Neural progenitor cell (in vitro differentiated cells): ENCODE measurements around the gene RPTOR. TPM values are rescaled to one million over a fixed set of nuclear protein-coding genes. Genes with fewer than 3 reads are reported as not detected.

Experiments used
- DNase-seq: peaks from one replicate; pipeline ENCODE4 v3.0.0-alpha.2; 2016; ENCODE audit warnings: low spot score
- H2AFZ ChIP-seq: fragments of 200-600 bp; sonication (generic); replicated peaks from 2 replicates; pipeline ENCODE4 v1.6.1; 2016; ENCODE audit warnings: antibody characterized with exemption
- H3F3A ChIP-seq: fragments of 200-600 bp; sonication (generic); 2 replicates; pipeline ENCODE4 v1.6.1; 2016; ENCODE audit warnings: antibody characterized with exemption, low read depth
- H3K27ac ChIP-seq: fragments of 200-600 bp; sonication (generic); 2 replicates; pipeline ENCODE4 v1.5.1; 2016; ENCODE audit warnings: mild to moderate bottlenecking
- H3K27me3 ChIP-seq: fragments of 200-600 bp; sonication (generic); 2 replicates; pipeline ENCODE4 v1.6.1; 2016; ENCODE audit warnings: mild to moderate bottlenecking, moderate library complexity
- H3K36me3 ChIP-seq: fragments of 200-600 bp; sonication (generic); 2 replicates; pipeline ENCODE4 v1.5.1; 2016
- H3K4me1 ChIP-seq: fragments of 200-600 bp; sonication (generic); 2 replicates; pipeline ENCODE4 v1.6.1; 2016; ENCODE audit warnings: mixed run types
- H3K4me2 ChIP-seq: fragments of 200-600 bp; sonication (generic); 2 replicates; pipeline ENCODE4 v1.6.1; 2016
- H3K4me3 ChIP-seq: fragments of 200-600 bp; sonication (generic); 2 replicates; pipeline ENCODE4 v1.5.1; 2016
- H3K79me2 ChIP-seq: fragments of 200-600 bp; sonication (generic); 2 replicates; pipeline ENCODE4 v1.6.1; 2016; ENCODE audit warnings: low read depth
- H3K9ac ChIP-seq: fragments of 200-600 bp; sonication (generic); 2 replicates; pipeline ENCODE4 v1.6.1; 2016
- H3K9me3 ChIP-seq: fragments of 200-600 bp; sonication (generic); 2 replicates; pipeline ENCODE4 v1.5.1; 2016; ENCODE audit warnings: low read depth
- H4K20me1 ChIP-seq: fragments of 200-600 bp; sonication (generic); 2 replicates; pipeline ENCODE4 v1.6.1; 2016; ENCODE audit warnings: low read depth
- H3K27ac Mint-ChIP-seq: 3 replicates; pipeline ENCODE4 v1.8.0; 2021; ENCODE audit warnings: mixed read lengths
- H3K27me3 Mint-ChIP-seq: 2 replicates; pipeline ENCODE4 v1.8.0; 2022; ENCODE audit warnings: low read depth, mild to moderate bottlenecking, inconsistent platforms, moderate library complexity, mixed read lengths; ENCODE audit not compliant: insufficient read depth
- H3K36me3 Mint-ChIP-seq: 3 replicates; pipeline ENCODE4 v1.8.0; 2021; ENCODE audit warnings: mixed read lengths
- H3K4me1 Mint-ChIP-seq: 3 replicates; pipeline ENCODE4 v1.8.0; 2021; ENCODE audit warnings: mixed read lengths
- H3K4me3 Mint-ChIP-seq: 3 replicates; pipeline ENCODE4 v1.8.0; 2021; ENCODE audit warnings: mild to moderate bottlenecking, moderate library complexity, mixed read lengths
- H3K9me3 Mint-ChIP-seq: 3 replicates; pipeline ENCODE4 v1.8.0; 2020; ENCODE audit warnings: mixed read lengths
- CTCF ChIP-seq: fragments of 200-600 bp; sonication (generic); IDR thresholded peaks from 2 replicates; pipeline ENCODE4 v1.5.1; 2017; ENCODE audit warnings: antibody characterized with exemption, mild to moderate bottlenecking
- EZH2 ChIP-seq: fragments of 200-600 bp; sonication (generic); IDR thresholded peaks from 2 replicates; pipeline ENCODE4 v1.6.1; 2017; ENCODE audit warnings: antibody characterized with exemption, mild to moderate bottlenecking, moderate library complexity
- EZH2phosphoT487 ChIP-seq: fragments of 200-600 bp; sonication (generic); IDR thresholded peaks from 2 replicates; pipeline ENCODE4 v1.6.1; 2017; ENCODE audit warnings: antibody characterized with exemption
- total RNA-seq: library from RNA; depleted of rRNA; stranded (reverse); fragments of >200 nt; gene quantifications from 2 replicates; pipeline ENCODE4 v1.2.3, GENCODE V29; 2015; ENCODE audit warnings: low replicate concordance

RPTOR gene
- total RNA-seq, 1 donor from 2014 or later = 7.4 TPM

GRCh38 chr17:80659651-80660050 is 115.0 kb downstream of the RPTOR start:
- H4K20me1 ChIP-seq = peaks cover 28% of the 10 kb centered on the region
- Mint-ChIP-seq H3K4me1 (peaks cover 27% of the 10 kb centered on the region), H3K27me3 (no peaks in the 10 kb centered on the region), H3K36me3 (peaks cover 15% of the 10 kb centered on the region), H3K27ac (no peak overlapping the region), H3K9me3 (peaks cover 16% of the 10 kb centered on the region), H3K4me3 (no peak overlapping the region)
- H2AFZ ChIP-seq = no peak overlapping the region
- no peaks in the 10 kb centered on the region for H3K27me3 ChIP-seq
- no peak overlapping the region for H3K4me3 ChIP-seq
- H3K4me1 ChIP-seq = peaks cover 15% of the 10 kb centered on the region
- no peak overlapping the region for H3K27ac ChIP-seq
- peaks cover 40% of the 10 kb centered on the region for H3K79me2 ChIP-seq
- no peaks in the 10 kb centered on the region for H3F3A ChIP-seq
- H3K36me3 ChIP-seq = no peaks in the 10 kb centered on the region
- no peaks in the 10 kb centered on the region for H3K9me3 ChIP-seq
- DNase-seq = no peak
- TF ChIP-seq CTCF (no peak), EZH2 (no peak), EZH2phosphoT487 (no peak)
- H3K9ac ChIP-seq = no peak overlapping the region
- H3K4me2 ChIP-seq = no peak overlapping the region

DNA sequence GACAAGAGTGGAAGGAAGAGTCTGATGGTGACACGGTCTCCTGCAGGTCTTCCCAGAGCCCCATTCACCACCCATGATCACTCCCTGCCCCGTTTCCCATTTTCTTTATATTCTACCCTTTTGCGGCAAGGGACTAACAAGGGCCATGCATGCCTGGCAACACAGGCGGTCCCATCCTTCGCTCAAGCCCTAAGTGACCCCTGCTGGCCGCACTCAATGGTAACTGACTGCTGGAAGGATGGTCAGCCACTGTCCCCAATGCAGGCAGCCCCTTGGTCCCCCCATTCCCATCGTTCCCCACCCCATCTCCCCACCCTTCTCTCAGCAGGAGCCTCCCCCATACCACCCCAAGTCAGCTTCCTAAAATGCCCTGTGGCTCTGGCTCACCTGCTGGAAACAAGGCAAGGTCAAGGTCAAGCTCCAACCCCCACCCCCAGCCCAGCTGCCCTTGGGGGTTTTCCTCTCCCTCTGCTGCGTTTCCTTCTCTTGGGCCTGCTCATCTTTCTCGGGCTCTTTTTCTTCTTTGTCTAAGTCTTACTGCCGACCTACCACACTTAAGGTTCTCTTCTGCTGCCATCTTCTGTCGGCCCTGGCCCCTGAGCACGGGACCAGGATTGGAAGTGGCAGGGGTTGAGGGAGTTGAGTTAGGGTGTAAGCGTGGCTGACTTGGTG is 116.0 kb downstream of the RPTOR start:
- peaks cover 41% of the 10 kb centered on the region for H3K79me2 ChIP-seq
- no peak overlapping the region for H3K9ac ChIP-seq
- Mint-ChIP-seq H3K27ac (no peak overlapping the region), H3K9me3 (peaks cover 13% of the 10 kb centered on the region), H3K4me3 (no peak overlapping the region), H3K4me1 (peaks cover 30% of the 10 kb centered on the region), H3K36me3 (peaks cover 12% of the 10 kb centered on the region), H3K27me3 (no peaks in the 10 kb centered on the region)
- no peak overlapping the region for H3K4me2 ChIP-seq
- H3K4me1 ChIP-seq = peaks cover 20% of the 10 kb centered on the region
- H3F3A ChIP-seq = no peaks in the 10 kb centered on the region
- no peak overlapping the region for H3K27ac ChIP-seq
- no peaks in the 10 kb centered on the region for H3K36me3 ChIP-seq
- no peak for DNase-seq
- TF ChIP-seq EZH2 = no peak
- peak; percentile 9 for TF ChIP-seq CTCF
- H3K9me3 ChIP-seq = no peaks in the 10 kb centered on the region
- no peak overlapping the region for H3K4me3 ChIP-seq
- no peak overlapping the region for H2AFZ ChIP-seq
- H4K20me1 ChIP-seq = peaks cover 31% of the 10 kb centered on the region
- H3K27me3 ChIP-seq = no peaks in the 10 kb centered on the region

DNA sequence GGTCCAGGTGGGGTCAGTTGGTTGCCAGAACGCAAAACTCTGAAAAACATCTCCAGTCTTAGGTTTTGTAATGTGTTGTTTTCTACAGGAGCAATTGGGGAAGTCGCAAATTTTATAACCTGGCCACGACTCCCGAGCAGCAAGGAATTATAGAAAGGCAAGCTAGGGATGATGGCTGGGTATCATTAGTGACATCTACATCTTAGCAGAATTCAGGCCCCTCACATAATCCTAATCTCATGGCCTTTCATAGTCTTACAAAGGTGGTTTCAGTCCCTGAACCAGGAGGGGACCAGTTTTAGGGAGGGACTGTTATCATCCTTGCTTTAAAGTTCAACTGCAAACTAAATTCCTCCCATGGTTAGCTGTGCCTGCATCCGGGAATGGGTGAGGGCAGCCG is 117.9 kb downstream of the RPTOR start:
- no peaks in the 10 kb centered on the region for H3F3A ChIP-seq
- H3K36me3 Mint-ChIP-seq = peaks cover 15% of the 10 kb centered on the region
- no peak overlapping the region for H2AFZ ChIP-seq
- TF ChIP-seq CTCF (no peak), EZH2 (no peak), EZH2phosphoT487 (no peak)
- H3K4me2 ChIP-seq = no peak overlapping the region
- H3K9ac ChIP-seq = no peak overlapping the region
- H3K27me3 ChIP-seq = no peaks in the 10 kb centered on the region
- H3K4me3 Mint-ChIP-seq = no peak overlapping the region
- H3K27ac Mint-ChIP-seq = no peak overlapping the region
- H4K20me1 ChIP-seq = peaks cover 35% of the 10 kb centered on the region
- H3K9me3 ChIP-seq = no peaks in the 10 kb centered on the region
- H3K79me2 ChIP-seq = peaks cover 35% of the 10 kb centered on the region
- peaks cover 31% of the 10 kb centered on the region for H3K4me1 Mint-ChIP-seq
- H3K4me1 ChIP-seq = peaks cover 14% of the 10 kb centered on the region
- no peaks in the 10 kb centered on the region for H3K27me3 Mint-ChIP-seq
- no peaks in the 10 kb centered on the region for H3K36me3 ChIP-seq
- H3K27ac ChIP-seq = no peak overlapping the region
- no peak overlapping the region for H3K4me3 ChIP-seq
- H3K9me3 Mint-ChIP-seq = peaks cover 9% of the 10 kb centered on the region
- no peak for DNase-seq
